Psoas muscle (tissue), 8 donors: Measurements from ENCODE around the gene ZNF598. TPM values are rescaled to one million over a fixed set of nuclear protein-coding genes. Genes with fewer than 3 reads are reported as not detected.
A peak's percentile ranks its signal among the peaks of the same experiment; 100 is the strongest.

Source experiments
- ATAC-seq, 4 donors: fragments of 200-7000 bp; cut with Tn5 transposase; one replicate each; pipeline ENCODE4 v1.9.1; 2020; ENCODE audit warnings: moderate library complexity in 3 of 4, mild to moderate bottlenecking in 2 of 4
- DNase-seq, 2 donors: peaks; one replicate each; pipeline ENCODE4 v3.0.0-alpha.2; 2020
- H3K27ac ChIP-seq: fragments of 200-600 bp; one replicate; pipeline ENCODE4 v1.8.0; 2022
- H3K27me3 ChIP-seq, 3 donors: fragments of 200-600 bp in 1 of 3; one replicate each; pipeline versions ENCODE4 v1.6.1 to v1.8.0; 2013 to 2022; ENCODE audit warnings: low read length in 2 of 3, mild to moderate bottlenecking in 2 of 3, moderate library complexity in 1 of 3; ENCODE audit not compliant: insufficient read depth in 3 of 3
- H3K36me3 ChIP-seq, 2 donors: fragments of 200-600 bp in 1 of 2; one replicate each; pipeline versions ENCODE4 v1.6.1 to v1.8.0; 2013 to 2022; ENCODE audit warnings: low read depth in 1 of 2, mild to moderate bottlenecking in 1 of 2, moderate library complexity in 1 of 2; ENCODE audit not compliant: insufficient read depth in 1 of 2
- H3K4me1 ChIP-seq: fragments of 200-600 bp; one replicate; pipeline ENCODE4 v1.8.0; 2022
- H3K4me3 ChIP-seq: fragments of 200-600 bp; one replicate; pipeline ENCODE4 v1.8.0; 2022; ENCODE audit warnings: mild to moderate bottlenecking
- H3K9me3 ChIP-seq: fragments of 200-600 bp; one replicate; pipeline ENCODE4 v1.8.0; 2022
- CTCF ChIP-seq: fragments of 200-600 bp; IDR thresholded peaks from one replicate; pipeline ENCODE4 v1.8.0; 2022; ENCODE audit warnings: antibody characterized with exemption
- WGBS, 3 donors: extraction: QIAGEN DNeasy Blood & Tissue Kit; methylation state at CpG; one replicate each; pipeline versions ENCODE4 v1.1.6 to v1.1.7; 2013; 5-methylcytosine and 5-hydroxymethylcytosine counted together
- intact Hi-C, 2 donors: fragments of 100-400 bp; cut with DNase I; formaldehyde crosslinking; loops; one replicate each; pipeline versions ENCODE4 v1.11.0 to v1.14.2; 2022
- polyA plus RNA-seq, 3 donors: library from polyadenylated mRNA; stranded (reverse); fragments of 200-250 nt; gene quantifications; one replicate each; pipeline ENCODE4 v1.2.3, GENCODE V29; 2013
- total RNA-seq, 4 donors: library from RNA; stranded (reverse); fragmentation: NEBNext Ultra II Directional in 2 of 4; extraction: Animal tissue kit (Norgen Biotek cat#: 25700) in 2 of 4; gene quantifications; one replicate each; pipeline versions ENCODE4 v1.2.1 to v1.2.4, GENCODE V29; 2021 to 2023
- donor health status: healthy with polysubstance abuse.
- donor health status: DM: no; HTN: no; CAD: no; lungs with moderate emphysema.
- donor health status: Bipolar disorder and iron deficiency.
- donor health status: healthy.
- donor health status: DM: yes; HTN: yes; CAD: no.
- donor health status: DM: no; HTN: no; CAD: no.
- donor health status: DM: no; HTN: no; CAD: no.
- donor health status: DM: yes; HTN: yes; CAD: no.

Gene ZNF598
- total and polyA plus RNA-seq, 7 donors: 27.4 to 58.8 (median 46.0) TPM

DNA sequence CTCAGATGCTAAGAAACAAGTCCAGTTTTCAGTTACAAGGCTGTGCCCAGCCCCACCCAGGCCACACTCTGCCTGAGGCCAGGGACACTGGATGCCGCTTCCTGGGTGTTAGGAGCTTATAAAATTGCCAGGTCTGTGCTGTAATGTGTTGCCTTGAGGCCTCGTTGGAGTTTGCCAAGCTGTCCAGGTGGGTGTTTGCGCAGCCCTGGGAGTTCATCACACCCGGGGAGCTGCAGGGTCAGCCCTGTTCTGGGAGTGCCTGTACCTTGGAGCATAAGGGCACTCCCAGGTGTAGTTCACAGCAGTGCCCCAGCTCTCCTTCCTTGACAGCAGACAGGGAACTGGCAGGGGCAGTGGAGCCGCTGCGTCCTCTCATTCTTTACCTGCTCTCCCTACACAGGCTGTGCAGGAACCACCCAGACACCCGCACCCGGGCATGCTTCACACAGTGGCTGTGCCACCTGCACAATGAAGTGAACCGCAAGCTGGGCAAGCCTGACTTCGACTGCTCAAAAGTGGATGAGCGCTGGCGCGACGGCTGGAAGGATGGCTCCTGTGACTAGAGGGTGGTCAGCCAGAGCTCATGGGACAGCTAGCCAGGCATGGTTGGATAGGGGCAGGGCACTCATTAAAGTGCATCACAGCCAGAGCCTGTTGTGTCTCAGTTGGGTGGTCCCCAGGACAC lies 24.0 kb downstream of the ZNF598 start:
- Histone ChIP-seq H3K27me3 (peaks cover 0 to 21% (median 16%) of the 10 kb centered on the region in 3 donors), H3K9me3 (no peaks in the 10 kb centered on the region), H3K4me3 (peak overlapping the region; percentile 93), H3K4me1 (peaks cover 24% of the 10 kb centered on the region), H3K27ac (no peak overlapping the region), H3K36me3 (peaks cover 4 to 24% of the 10 kb centered on the region in 2 donors)
- ATAC-seq (no peak), DNase-seq (no peak)
- no peak for TF ChIP-seq CTCF
- WGBS, 3 donors: 91 to 96% (median 91%) methylated on average over 14 of the region's 14 CpGs
- intact Hi-C loops: no loop called here

GRCh38 chr16:1984347-1985225 lies 25.0 kb downstream of the ZNF598 start:
- 9 to 12% (median 12%) methylated on average over 45 to 58 of the region's 58 CpGs for WGBS, 3 donors
- Histone ChIP-seq H3K4me3 (peak overlapping the region; percentile 93), H3K27ac (peak overlapping the region; percentile 67), H3K4me1 (peaks cover 32% of the 10 kb centered on the region), H3K27me3 (peaks cover 0 to 16% (median 12%) of the 10 kb centered on the region in 3 donors), H3K36me3 (peaks cover 4 to 24% of the 10 kb centered on the region in 2 donors), H3K9me3 (no peaks in the 10 kb centered on the region)
- no peak for TF ChIP-seq CTCF
- intact Hi-C loops: no loop called here
- DNase-seq (peak in 1 of 2 donors; percentile 55), ATAC-seq (peak in 3 of 4 donors; percentile 1 to 2 (median 1))

DNA sequence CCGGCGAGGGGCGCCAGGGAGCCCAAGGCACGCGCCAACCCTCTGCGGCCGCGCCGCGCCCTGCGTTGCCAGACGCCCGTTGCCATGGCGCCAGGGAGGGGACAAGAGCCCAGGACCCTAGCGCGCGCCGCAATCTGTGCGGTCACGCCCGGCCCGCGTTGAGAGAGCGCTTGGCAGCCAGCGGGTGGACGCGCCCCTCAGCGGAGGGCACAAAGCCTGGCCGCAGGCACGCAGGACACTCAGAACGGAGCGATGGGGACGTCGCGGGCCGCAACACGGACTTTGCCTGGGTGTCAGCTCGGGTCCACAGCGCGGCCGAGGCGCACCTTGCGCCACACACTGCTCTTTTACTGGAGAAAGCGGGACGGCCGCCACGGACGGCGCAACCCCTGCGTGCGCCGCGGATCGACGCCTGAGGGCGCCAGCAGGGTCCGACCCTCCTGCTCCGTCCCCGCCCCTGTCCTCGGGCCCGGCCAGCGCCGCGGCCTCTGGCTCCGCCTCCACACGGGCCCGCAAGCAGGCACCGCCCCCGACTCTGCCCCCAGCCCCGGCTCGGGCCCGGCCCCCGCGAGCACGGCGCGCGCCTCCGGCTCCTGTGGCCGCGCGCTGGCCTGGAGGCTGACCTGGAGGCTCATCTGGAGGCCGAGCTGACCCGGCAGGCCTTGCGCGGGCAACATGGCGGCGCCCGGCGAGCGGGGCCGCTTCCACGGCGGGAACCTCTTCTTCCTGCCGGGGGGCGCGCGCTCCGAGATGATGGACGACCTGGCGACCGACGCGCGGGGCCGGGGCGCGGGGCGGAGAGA lies 25.9 kb downstream of the ZNF598 start, which contains the start of gene GFER:
GFER (plus strand) TSS at position 650 of the 803 bp plus-strand sequence; CDS start at position 676, 26 bp downstream.
- Histone ChIP-seq H3K4me3 (peak within 1 kb of the TSS; percentile 93), H3K9me3 (no peaks in the 10 kb centered on the region), H3K36me3 (peaks cover 4 to 29% of the 10 kb centered on the region in 2 donors), H3K27ac (peak within 1 kb of the TSS; percentile 67), H3K27me3 (peaks cover 0 to 8% (median 4%) of the 10 kb centered on the region in 3 donors), H3K4me1 (peaks cover 32% of the 10 kb centered on the region)
- TF ChIP-seq CTCF: peak; percentile 41
- intact Hi-C loops: no loop called here
- 0% methylated on average over 55 to 109 of the region's 109 CpGs for WGBS, 3 donors
- DNase-seq (peak; percentile 91 to 95), ATAC-seq (peak; percentile 89 to 92 (median 90))

GRCh38 chr16:1982991-1983543 lies 26.6 kb downstream of the ZNF598 start:
- TF ChIP-seq CTCF: no peak
- intact Hi-C loops: no loop called here
- Histone ChIP-seq H3K36me3 (peaks cover 8 to 36% of the 10 kb centered on the region in 2 donors), H3K27me3 (peaks cover 0 to 3% (median 0%) of the 10 kb centered on the region in 3 donors), H3K4me3 (peak overlapping the region; percentile 93), H3K27ac (peak overlapping the region; percentile 67), H3K9me3 (no peaks in the 10 kb centered on the region), H3K4me1 (peaks cover 32% of the 10 kb centered on the region)
- DNase-seq (no peak), ATAC-seq (no peak)
- WGBS, 3 donors: 33 to 39% (median 36%) methylated on average over 19 of the region's 19 CpGs
